HepG2 (cell line): ENCODE results near the gene TMEM114. TPM values are rescaled to one million over a fixed set of nuclear protein-coding genes. Genes with fewer than 3 reads are reported as not detected.

Experiments
- DZIP1 ChIP-seq: sonication (generic); formaldehyde crosslinking; IDR thresholded peaks from 2 replicates; pipeline ENCODE4 v1.5.0; 2020; ENCODE audit warnings: mild to moderate bottlenecking, missing genetic modification reagents
- ELF1 ChIP-seq: sonication (generic); formaldehyde crosslinking; IDR thresholded peaks from 2 replicates; pipeline ENCODE4 v1.4.0; 2020; ENCODE audit warnings: missing genetic modification reagents
- ETV5 ChIP-seq: IDR thresholded peaks from 2 replicates; pipeline ENCODE4 v1.6.1; 2018; ENCODE audit warnings: missing biosample characterization, missing genetic modification reagents, inconsistent platforms, borderline replicate concordance
- FIP1L1 ChIP-seq: fragments of 200-400 bp; formaldehyde crosslinking; IDR thresholded peaks from 2 replicates; pipeline ENCODE4 v1.6.1; 2018; ENCODE audit warnings: low read depth, mild to moderate bottlenecking, low read length, moderate library complexity, borderline replicate concordance; ENCODE audit not compliant: insufficient read depth
- FOSL2 ChIP-seq: sonication (generic); formaldehyde crosslinking; IDR thresholded peaks from 2 replicates; pipeline ENCODE4 v1.4.0; 2020; ENCODE audit warnings: missing genetic modification reagents
- JDP2 ChIP-seq: sonication (generic); formaldehyde crosslinking; IDR thresholded peaks from 2 replicates; pipeline ENCODE4 v1.8.1; 2022; ENCODE audit warnings: missing genetic modification reagents, borderline replicate concordance
- KDM6A ChIP-seq: IDR thresholded peaks from 2 replicates; pipeline ENCODE4 v1.6.1; 2016; ENCODE audit warnings: low read depth
- PAWR ChIP-seq: sonication (generic); formaldehyde crosslinking; IDR thresholded peaks from 2 replicates; pipeline ENCODE4 v1.4.0; 2020; ENCODE audit warnings: missing genetic modification reagents, mild to moderate bottlenecking, borderline replicate concordance
- PAX8 ChIP-seq: sonication (generic); formaldehyde crosslinking; IDR thresholded peaks from 2 replicates; pipeline ENCODE4 v1.8.0; 2022; ENCODE audit warnings: mild to moderate bottlenecking, missing genetic modification reagents, borderline replicate concordance
- POLR2A ChIP-seq, 2 experiments: IDR thresholded peaks; 2 replicates each; pipeline ENCODE4 v1.6.1; 2011; ENCODE audit warnings: low read depth in 2 of 2, low read length in 2 of 2, mild to moderate bottlenecking in 1 of 2, moderate library complexity in 1 of 2; ENCODE audit not compliant: insufficient read depth in 1 of 2
- POLR2AphosphoS2 ChIP-seq: IDR thresholded peaks from 2 replicates; pipeline ENCODE4 v1.6.1; 2011; ENCODE audit warnings: low read depth, low read length, improper control_type of control experiment
- SNAPC4 ChIP-seq: sonication (generic); formaldehyde crosslinking; IDR thresholded peaks from 2 replicates; pipeline ENCODE4 v1.4.0; 2020; ENCODE audit warnings: mild to moderate bottlenecking, missing genetic modification reagents
- ZBTB21 ChIP-seq: sonication (generic); formaldehyde crosslinking; IDR thresholded peaks from 2 replicates; pipeline ENCODE4 v1.4.0; 2020; ENCODE audit warnings: missing genetic modification reagents
- ZBTB38 ChIP-seq: sonication (generic); formaldehyde crosslinking; IDR thresholded peaks from 2 replicates; pipeline ENCODE4 v1.5.1; 2020; ENCODE audit warnings: mild to moderate bottlenecking, missing genetic modification reagents
- ZC3H13 ChIP-seq: sonication (generic); formaldehyde crosslinking; IDR thresholded peaks from 2 replicates; pipeline ENCODE4 v1.8.1; 2023; ENCODE audit warnings: mild to moderate bottlenecking, missing genetic modification reagents, moderate library complexity
- ZMAT5 ChIP-seq: sonication (generic); formaldehyde crosslinking; IDR thresholded peaks from 2 replicates; pipeline ENCODE4 v1.5.0; 2020; ENCODE audit warnings: mild to moderate bottlenecking, low read depth, missing genetic modification reagents, borderline replicate concordance
- ZMYM2 ChIP-seq: sonication (generic); formaldehyde crosslinking; IDR thresholded peaks from 2 replicates; pipeline ENCODE4 v1.8.0; 2022; ENCODE audit warnings: mild to moderate bottlenecking, missing genetic modification reagents
- ZNF274 ChIP-seq: sonication (generic); formaldehyde crosslinking; IDR thresholded peaks from 2 replicates; pipeline ENCODE4 v1.5.1; 2020; ENCODE audit warnings: mild to moderate bottlenecking, missing genetic modification reagents
- ZNF296 ChIP-seq: sonication (generic); formaldehyde crosslinking; conservative IDR thresholded peaks from 2 replicates; pipeline ENCODE4 v1.5.0; 2020; ENCODE audit warnings: mild to moderate bottlenecking, missing genetic modification reagents
- ZNF709 ChIP-seq: sonication (generic); formaldehyde crosslinking; IDR thresholded peaks from 2 replicates; pipeline ENCODE4 v1.5.0; 2020; ENCODE audit warnings: mild to moderate bottlenecking, missing genetic modification reagents
- ZNF816 ChIP-seq: sonication (generic); formaldehyde crosslinking; IDR thresholded peaks from 2 replicates; pipeline ENCODE4 v1.8.0; 2022; ENCODE audit warnings: missing genetic modification reagents, mild to moderate bottlenecking, borderline replicate concordance
- polyA plus RNA-seq, 8 experiments: library from polyadenylated mRNA; depleted of rRNA in 3 of 8; stranded (reverse) in 7 of 8; unstranded in 1 of 8; fragments of >200 nt; fragmentation: Illumina TruSeq in 4 of 8; extraction: Trizol in 4 of 8; gene quantifications; 2 replicates each; pipeline versions ENCODE4 v1.2.1 to v1.2.3, GENCODE V29; 2011 to 2016; ENCODE audit warnings: low read depth in 4 of 8, missing spikeins in 1 of 8, mixed read lengths in 1 of 8; ENCODE audit not compliant: insufficient read depth in 1 of 8
- total RNA-seq, 5 experiments: library from RNA; depleted of rRNA; stranded (reverse); fragments of >200 nt; fragmentation: Illumina TruSeq; extraction: Trizol; gene quantifications; 2 replicates each; pipeline ENCODE4 v1.2.3, GENCODE V29; 2016; ENCODE audit warnings: low read depth in 1 of 5

TMEM114 gene
- total and polyA plus RNA-seq, 2 of the 13 experiments (the other 11 are each of a cell fraction or from before 2014, with no cell fraction given): not detected

- no peak for TF ChIP-seq SNAPC4 (CRISPR knock-in tag)
- no peak for TF ChIP-seq ZNF816 (CRISPR knock-in tag)
- no peak for TF ChIP-seq FOSL2 (CRISPR knock-in tag)
- TF ChIP-seq FIP1L1: no peak
- no peak for TF ChIP-seq ETV5 (CRISPR knock-in tag)
- TF ChIP-seq ELF1 (CRISPR knock-in tag): no peak
- TF ChIP-seq ZNF274 (CRISPR knock-in tag): no peak
- peak; percentile 29; the same call in 1 of the 2 replicates for TF ChIP-seq ZNF709 (CRISPR knock-in tag)
- peak; percentile 65; the same call in 1 of the 2 replicates for TF ChIP-seq ZBTB38 (CRISPR knock-in tag)
- TF ChIP-seq KDM6A: no peak
- TF ChIP-seq PAWR (CRISPR knock-in tag): no peak
- no peak; the same call in 1 of the 2 replicates for TF ChIP-seq DZIP1
- no peak for TF ChIP-seq PAX8
- no peak for TF ChIP-seq ZMAT5 (CRISPR knock-in tag)
- no peak for TF ChIP-seq ZNF296 (CRISPR knock-in tag)
- TF ChIP-seq ZMYM2: no peak
- TF ChIP-seq POLR2A (IDR thresholded peaks at IDR 0.05; ENCODE audit: insufficient read depth in 1 of 2, low read depth in 2 of 2, low read length in 2 of 2): no peak
- TF ChIP-seq POLR2AphosphoS2: no peak
- TF ChIP-seq JDP2 (CRISPR knock-in tag): no peak
- TF ChIP-seq ZC3H13: 0 out of 2 replicates have a peak, but pooled peaks have one; percentile 46
- TF ChIP-seq ZBTB21: peak; percentile 72; the same call in 1 of the 2 replicates
These were observed 40.1 kb upstream of the TMEM114 start (continued) for GRCh38 chr16:8630255-8630953.
